Measurements from ENCODE around the gene HNRNPA2B1. TPM values are rescaled to one million over a fixed set of nuclear protein-coding genes. Genes with fewer than 3 reads are reported as not detected.
"Not testable (repeated sequence)": the region's sequence is repeated elsewhere in the genome, so short reads cannot be mapped to it uniquely, and the experiment has no call there.

Gene HNRNPA2B1
- total RNA-seq, 1 donor = 135 TPM

GRCh38 chr7:26199301-26200037 is 1.1 kb downstream of the HNRNPA2B1 start:
- DNase-seq (ENCODE audit: low read depth) = peak; percentile 56
- TF ChIP-seq CTCF (IDR thresholded peaks at IDR 0.05; ENCODE audit: insufficient read depth, low read depth, low read length) = no peak
- peak overlapping the region; percentile 97 for H3K4me3 ChIP-seq (ENCODE audit: low read depth, low read length)

- peak overlapping the region; percentile 97 for H3K4me3 ChIP-seq (ENCODE audit: low read depth, low read length)
These were observed 1.8 kb downstream of the HNRNPA2B1 start for GRCh38 chr7:26198781-26199169.

GRCh38 chr7:26198133-26198780 is 2.3 kb downstream of the HNRNPA2B1 start:
- peak; percentile 66 for TF ChIP-seq CTCF (IDR thresholded peaks at IDR 0.05; ENCODE audit: insufficient read depth, low read depth, low read length)

More at GRCh38 chr7:26198781-26199169, 1.8 kb downstream of the HNRNPA2B1 start:
- no peak for TF ChIP-seq CTCF (IDR thresholded peaks at IDR 0.05; ENCODE audit: insufficient read depth, low read depth, low read length)
- no peak for DNase-seq (ENCODE audit: low read depth)

GRCh38 chr7:26197153-26198115 is 3.1 kb downstream of the HNRNPA2B1 start:
- no peak for TF ChIP-seq CTCF (IDR thresholded peaks at IDR 0.05; ENCODE audit: insufficient read depth, low read depth, low read length)
- peak overlapping the region; percentile 97 for H3K4me3 ChIP-seq (ENCODE audit: low read depth, low read length)
- DNase-seq (ENCODE audit: low read depth) = no peak

More at GRCh38 chr7:26198133-26198780, 2.3 kb downstream of the HNRNPA2B1 start:
- DNase-seq (ENCODE audit: low read depth) = peak; percentile 52
- H3K4me3 ChIP-seq (ENCODE audit: low read depth, low read length) = peak overlapping the region; percentile 97

GRCh38 chr7:26195867-26196657 is 4.5 kb downstream of the HNRNPA2B1 start:
- H3K4me3 ChIP-seq (ENCODE audit: low read depth, low read length) = peak overlapping the region; percentile 97
- TF ChIP-seq CTCF (IDR thresholded peaks at IDR 0.05; ENCODE audit: insufficient read depth, low read depth, low read length) = no peak
- no peak for DNase-seq (ENCODE audit: low read depth)

GRCh38 chr7:26195182-26195581 is 5.4 kb downstream of the HNRNPA2B1 start:
- TF ChIP-seq CTCF (IDR thresholded peaks at IDR 0.05; ENCODE audit: insufficient read depth, low read depth, low read length) = no peak
- no peak for DNase-seq (ENCODE audit: low read depth)
- H3K4me3 ChIP-seq (ENCODE audit: low read depth, low read length) = no peak overlapping the region

- not testable (repeated sequence) for H3K4me3 ChIP-seq (ENCODE audit: low read depth, low read length); DNase-seq (ENCODE audit: low read depth)
These were observed 5.8 kb downstream of the HNRNPA2B1 start for GRCh38 chr7:26194764-26195163.
